Immature natural killer cell (primary cell): ENCODE results near the gene KLHL9. TPM values are rescaled to one million over a fixed set of nuclear protein-coding genes. Genes with fewer than 3 reads are reported as not detected.
A peak's percentile ranks its signal among the peaks of the same experiment; 100 is the strongest.

Source experiments
- DNase-seq, 3 donors: peaks; one replicate each; pipeline ENCODE4 v3.0.0; 2022; ENCODE audit warnings: mixed read lengths in 1 of 3
- H3K27ac Mint-ChIP-seq, 6 donors: one replicate each; pipeline ENCODE4 v1.8.0; 2020; ENCODE audit warnings: mixed read lengths in 6 of 6, mild to moderate bottlenecking in 5 of 6, inconsistent platforms in 4 of 6, moderate library complexity in 3 of 6
- H3K27me3 Mint-ChIP-seq, 3 donors: one replicate each; pipeline ENCODE4 v1.8.0; 2020 to 2021; ENCODE audit warnings: low read depth in 3 of 3, mild to moderate bottlenecking in 3 of 3, mixed read lengths in 3 of 3, moderate library complexity in 3 of 3, inconsistent platforms in 1 of 3
- H3K36me3 Mint-ChIP-seq, 3 donors: one replicate each; pipeline ENCODE4 v1.8.0; 2020; ENCODE audit warnings: mixed read lengths in 3 of 3, inconsistent platforms in 2 of 3, mild to moderate bottlenecking in 2 of 3
- H3K4me1 Mint-ChIP-seq, 2 donors: one replicate each; pipeline ENCODE4 v1.8.0; 2020; ENCODE audit warnings: inconsistent platforms in 2 of 2, mild to moderate bottlenecking in 2 of 2, mixed read lengths in 2 of 2, moderate library complexity in 1 of 2
- H3K4me3 Mint-ChIP-seq, 5 donors: one replicate each; pipeline ENCODE4 v1.8.0; 2020; ENCODE audit warnings: mild to moderate bottlenecking in 5 of 5, mixed read lengths in 5 of 5, inconsistent platforms in 3 of 5, moderate library complexity in 3 of 5
- H3K9me3 Mint-ChIP-seq, 6 donors: one replicate each; pipeline ENCODE4 v1.8.0; 2020; ENCODE audit warnings: mild to moderate bottlenecking in 6 of 6, mixed read lengths in 6 of 6, inconsistent platforms in 4 of 6, moderate library complexity in 3 of 6
- polyA plus RNA-seq, 3 donors: library from polyadenylated mRNA; unstranded; fragments of 300-500 nt; fragmentation: Illumina TruSeq; gene quantifications; one replicate each; pipeline ENCODE4 v1.2.3, GENCODE V29; 2021

Gene KLHL9
- polyA plus RNA-seq, 3 donors from 2014 or later: 7.5 to 14.2 (median 13.7) TPM

- no peaks in the 10 kb centered on the region for H3K9me3 Mint-ChIP-seq
- no peak for DNase-seq
- H3K4me1 Mint-ChIP-seq: no peaks in the 10 kb centered on the region
- H3K27ac Mint-ChIP-seq: no peak within 1 kb of the TSS
- H3K36me3 Mint-ChIP-seq: no peaks in the 10 kb centered on the region
- H3K27me3 Mint-ChIP-seq: peaks cover 0 to 14% (median 8%) of the 10 kb centered on the region in 3 donors
- H3K4me3 Mint-ChIP-seq: no peak within 1 kb of the TSS
These were observed 30.0 kb downstream of the KLHL9 start, which contains the start of gene IFNA5 for GRCh38 chr9:21305213-21305612. TSS of gene IFNA5 (minus strand) at chr9:21305313. CDS start at chr9:21305256, 57 bp downstream.

- no peak overlapping the region for H3K4me3 Mint-ChIP-seq
- peaks cover 6 to 10% (median 7%) of the 10 kb centered on the region in 3 donors for H3K27me3 Mint-ChIP-seq
- no peaks in the 10 kb centered on the region for H3K36me3 Mint-ChIP-seq
- H3K9me3 Mint-ChIP-seq: no peaks in the 10 kb centered on the region
- peaks cover 9 to 16% of the 10 kb centered on the region in 2 donors for H3K4me1 Mint-ChIP-seq
- no peak overlapping the region for H3K27ac Mint-ChIP-seq
- DNase-seq: no peak
These were observed 39.2 kb downstream of the KLHL9 start for GRCh38 chr9:21295992-21296391.

- H3K9me3 Mint-ChIP-seq: no peaks in the 10 kb centered on the region
- peaks cover 9 to 16% of the 10 kb centered on the region in 2 donors for H3K4me1 Mint-ChIP-seq
- peak; percentile 6 to 25 (median 14) for DNase-seq
- H3K4me3 Mint-ChIP-seq: peak overlapping the region in 3 of 5 donors; percentile 11 to 45 (median 33)
- no peak overlapping the region for H3K27ac Mint-ChIP-seq
- peaks cover 4 to 8% (median 7%) of the 10 kb centered on the region in 3 donors for H3K27me3 Mint-ChIP-seq
- no peaks in the 10 kb centered on the region for H3K36me3 Mint-ChIP-seq
These were observed 40.2 kb downstream of the KLHL9 start for GRCh38 chr9:21294904-21295538.

- no peak for DNase-seq
- no peaks in the 10 kb centered on the region for H3K36me3 Mint-ChIP-seq
- no peaks in the 10 kb centered on the region for H3K9me3 Mint-ChIP-seq
- no peak overlapping the region for H3K4me3 Mint-ChIP-seq
- H3K27me3 Mint-ChIP-seq: peaks cover 4 to 7% (median 5%) of the 10 kb centered on the region in 3 donors
- peak overlapping the region in 1 of 6 donors; percentile 41 for H3K27ac Mint-ChIP-seq
- H3K4me1 Mint-ChIP-seq: peaks cover 9 to 16% of the 10 kb centered on the region in 2 donors
These were observed 40.8 kb downstream of the KLHL9 start for GRCh38 chr9:21294364-21294774.

GRCh38 chr9:21289848-21290247 lies 45.4 kb downstream of the KLHL9 start:
- H3K36me3 Mint-ChIP-seq: no peaks in the 10 kb centered on the region
- peaks cover 1 to 12% (median 1%) of the 10 kb centered on the region in 3 donors for H3K27me3 Mint-ChIP-seq
- no peaks in the 10 kb centered on the region for H3K9me3 Mint-ChIP-seq
- no peak overlapping the region for H3K27ac Mint-ChIP-seq
- H3K4me1 Mint-ChIP-seq: peaks cover under 1 to 3% of the 10 kb centered on the region in 2 donors
- DNase-seq: no peak
- no peak overlapping the region for H3K4me3 Mint-ChIP-seq

GRCh38 chr9:21287280-21287679 lies 47.9 kb downstream of the KLHL9 start:
- peaks cover 0 to 2% (median 0%) of the 10 kb centered on the region in 6 donors for H3K9me3 Mint-ChIP-seq
- H3K4me1 Mint-ChIP-seq: no peaks in the 10 kb centered on the region
- H3K27me3 Mint-ChIP-seq: peaks cover 0 to 12% (median 0%) of the 10 kb centered on the region in 3 donors
- H3K27ac Mint-ChIP-seq: no peak overlapping the region
- H3K4me3 Mint-ChIP-seq: no peak overlapping the region
- DNase-seq: no peak
- H3K36me3 Mint-ChIP-seq: no peaks in the 10 kb centered on the region

GRCh38 chr9:21286659-21287058 lies 48.5 kb downstream of the KLHL9 start:
- H3K4me3 Mint-ChIP-seq: no peak overlapping the region
- H3K36me3 Mint-ChIP-seq: no peaks in the 10 kb centered on the region

GRCh38 chr9:21286099-21286498 lies 49.1 kb downstream of the KLHL9 start:
- DNase-seq: no peak
- Mint-ChIP-seq H3K4me1 (no peaks in the 10 kb centered on the region), H3K27me3 (peaks cover 0 to 12% (median 0%) of the 10 kb centered on the region in 3 donors), H3K36me3 (no peaks in the 10 kb centered on the region), H3K4me3 (no peak overlapping the region), H3K27ac (no peak overlapping the region), H3K9me3 (peaks cover 0 to 2% (median 0%) of the 10 kb centered on the region in 6 donors)

More at GRCh38 chr9:21286659-21287058, 48.5 kb downstream of the KLHL9 start:
- Mint-ChIP-seq H3K9me3 (peaks cover 0 to 2% (median 0%) of the 10 kb centered on the region in 6 donors), H3K27ac (no peak overlapping the region), H3K4me1 (no peaks in the 10 kb centered on the region), H3K27me3 (peaks cover 0 to 12% (median 0%) of the 10 kb centered on the region in 3 donors)
- no peak for DNase-seq

- Mint-ChIP-seq H3K27me3 (peaks cover 0 to 7% (median 3%) of the 10 kb centered on the region in 3 donors), H3K27ac (no peak overlapping the region), H3K4me3 (no peak overlapping the region), H3K36me3 (no peaks in the 10 kb centered on the region), H3K4me1 (no peaks in the 10 kb centered on the region), H3K9me3 (peaks cover 0 to 2% (median 0%) of the 10 kb centered on the region in 6 donors)
- no peak for DNase-seq
These were observed 53.9 kb downstream of the KLHL9 start for GRCh38 chr9:21281275-21281674.

Other genes with a start within 250 kb of the KLHL9 start
- gene IFNW1, start 193.6 kb downstream of the KLHL9 start, polyA plus RNA-seq: not detected
- not detected for gene IFNA21, start 168.7 kb downstream of the KLHL9 start, polyA plus RNA-seq
- gene IFNA4, start 147.8 kb downstream of the KLHL9 start, polyA plus RNA-seq: not detected
- gene IFNA7, start 133.2 kb downstream of the KLHL9 start, polyA plus RNA-seq: not detected
- not detected for gene IFNA10, start 128.3 kb downstream of the KLHL9 start, polyA plus RNA-seq
- gene IFNA16, start 118.1 kb downstream of the KLHL9 start, polyA plus RNA-seq: not detected
- not detected for gene IFNA17, start 107.2 kb downstream of the KLHL9 start, polyA plus RNA-seq
- not detected for gene IFNA14, start 95.4 kb downstream of the KLHL9 start, polyA plus RNA-seq
- gene IFNA5, start 30.1 kb downstream of the KLHL9 start, polyA plus RNA-seq: not detected
- gene IFNA6, start 15.5 kb upstream of the KLHL9 start, polyA plus RNA-seq: not detected
- gene IFNA13, start 32.7 kb upstream of the KLHL9 start, polyA plus RNA-seq: not detected
- gene IFNA2, start 50.0 kb upstream of the KLHL9 start, polyA plus RNA-seq: not detected
- gene IFNA8, start 73.7 kb upstream of the KLHL9 start, polyA plus RNA-seq: not detected
- gene IFNA1, start 105.0 kb upstream of the KLHL9 start, polyA plus RNA-seq: not detected
- not detected for gene IFNE, start 146.9 kb upstream of the KLHL9 start, polyA plus RNA-seq